Stimulated activated effector memory CD8-positive, alpha-beta T cell treated with anti-CD3 and anti-CD28 coated beads, Interleukin-12 subunit alpha, Interleukin-12 subunit beta, amount 100 ng/mL, for 72 hours (primary cell): ENCODE measurements around the gene GMEB2.
A peak's percentile ranks its signal among the peaks of the same experiment; 100 is the strongest.
"Not testable (repeated sequence)": the region's sequence is repeated elsewhere in the genome, so short reads cannot be mapped to it uniquely, and the experiment has no call there.

Experiments used
- ATAC-seq: fragments of 150-1000 bp; cut with Tn5 transposase; 2 replicates; pipeline ENCODE4 v1.10.0; 2021
- DNase-seq, 2 donors: peaks; one replicate each; pipeline ENCODE4 v3.0.0; 2021 to 2022; ENCODE audit warnings: low spot score in 2 of 2
- H3K27ac Mint-ChIP-seq: one replicate; pipeline ENCODE4 v1.8.0; 2022; ENCODE audit warnings: mild to moderate bottlenecking, mixed read lengths
- H3K36me3 Mint-ChIP-seq: one replicate; pipeline ENCODE4 v1.8.0; 2022; ENCODE audit warnings: mild to moderate bottlenecking, mixed read lengths
- H3K4me1 Mint-ChIP-seq: one replicate; pipeline ENCODE4 v1.8.0; 2022; ENCODE audit warnings: mixed read lengths
- H3K4me3 Mint-ChIP-seq: one replicate; pipeline ENCODE4 v1.8.0; 2022; ENCODE audit warnings: mild to moderate bottlenecking, mixed read lengths
- H3K9me3 Mint-ChIP-seq: one replicate; pipeline ENCODE4 v1.8.0; 2022; ENCODE audit warnings: mixed read lengths

The GMEB2 gene

GRCh38 chr20:63661108-63661507, 34.2 kb upstream of the GMEB2 start:
- ATAC-seq: no peak
- Mint-ChIP-seq H3K9me3 (no peaks in the 10 kb centered on the region), H3K4me1 (peaks cover 26% of the 10 kb centered on the region), H3K4me3 (no peak overlapping the region), H3K36me3 (peaks cover 40% of the 10 kb centered on the region), H3K27ac (no peak overlapping the region)
- no peak for DNase-seq

GRCh38 chr20:63660622-63661021, 33.7 kb upstream of the GMEB2 start:
- H3K4me1 Mint-ChIP-seq: peaks cover 26% of the 10 kb centered on the region
- ATAC-seq (no peak), DNase-seq (no peak)
- H3K27ac Mint-ChIP-seq: no peak overlapping the region
- no peak overlapping the region for H3K4me3 Mint-ChIP-seq
- peaks cover 36% of the 10 kb centered on the region for H3K36me3 Mint-ChIP-seq
- H3K9me3 Mint-ChIP-seq: no peaks in the 10 kb centered on the region

- peaks cover 36% of the 10 kb centered on the region for H3K36me3 Mint-ChIP-seq
- H3K9me3 Mint-ChIP-seq, ATAC-seq, H3K27ac Mint-ChIP-seq, DNase-seq: not testable (repeated sequence)
- H3K4me1 Mint-ChIP-seq: peaks cover 26% of the 10 kb centered on the region
- peak overlapping the region; percentile 94 for H3K4me3 Mint-ChIP-seq
These were observed 33.3 kb upstream of the GMEB2 start for GRCh38 chr20:63660174-63660573.

- peaks cover 33% of the 10 kb centered on the region for H3K4me1 Mint-ChIP-seq
These were observed 32.5 kb upstream of the GMEB2 start for GRCh38 chr20:63659370-63659769.

GRCh38 chr20:63658749-63659187, 31.9 kb upstream of the GMEB2 start:
- DNase-seq: no peak
- Mint-ChIP-seq H3K4me3 (peak overlapping the region; percentile 94), H3K27ac (peak overlapping the region; percentile 96), H3K9me3 (no peaks in the 10 kb centered on the region), H3K36me3 (peaks cover 36% of the 10 kb centered on the region), H3K4me1 (peaks cover 39% of the 10 kb centered on the region)
- peak; percentile 14 for ATAC-seq

More at GRCh38 chr20:63659370-63659769, 32.5 kb upstream of the GMEB2 start:
- no peak for ATAC-seq
- Mint-ChIP-seq H3K4me3 (peak overlapping the region; percentile 94), H3K27ac (no peak overlapping the region), H3K36me3 (peaks cover 36% of the 10 kb centered on the region), H3K9me3 (no peaks in the 10 kb centered on the region)
- no peak for DNase-seq

GRCh38 chr20:63657937-63658748, 31.2 kb upstream of the GMEB2 start, which contains the start of gene RTEL1:
RTEL1 (plus strand) TSS chr20:63658312; CDS start chr20:63659403, 1,091 bp downstream.
- H3K4me1 Mint-ChIP-seq: peaks cover 41% of the 10 kb centered on the region
- ATAC-seq (peak; percentile 87), DNase-seq (peak; percentile 92 to 98)
- peak within 1 kb of the TSS; percentile 96 for H3K27ac Mint-ChIP-seq
- no peaks in the 10 kb centered on the region for H3K9me3 Mint-ChIP-seq
- H3K36me3 Mint-ChIP-seq: peaks cover 36% of the 10 kb centered on the region
- peak within 1 kb of the TSS; percentile 94 for H3K4me3 Mint-ChIP-seq

GRCh38 chr20:63657260-63657936, 30.5 kb upstream of the GMEB2 start:
- no peak for DNase-seq
- Mint-ChIP-seq H3K4me3 (peak overlapping the region; percentile 94), H3K36me3 (peaks cover 33% of the 10 kb centered on the region), H3K27ac (peak overlapping the region; percentile 96), H3K4me1 (peaks cover 40% of the 10 kb centered on the region), H3K9me3 (no peaks in the 10 kb centered on the region)
- ATAC-seq: no peak

- Mint-ChIP-seq H3K4me1 (peaks cover 41% of the 10 kb centered on the region), H3K4me3 (peak overlapping the region; percentile 94), H3K9me3 (no peaks in the 10 kb centered on the region), H3K27ac (peak overlapping the region; percentile 96), H3K36me3 (peaks cover 27% of the 10 kb centered on the region)
- DNase-seq (no peak), ATAC-seq (no peak)
These were observed 29.6 kb upstream of the GMEB2 start for GRCh38 chr20:63656451-63656850.

- H3K36me3 Mint-ChIP-seq: peaks cover 20% of the 10 kb centered on the region
- no peak overlapping the region for H3K4me3 Mint-ChIP-seq
- no peak overlapping the region for H3K27ac Mint-ChIP-seq
- no peak for ATAC-seq
- no peak for DNase-seq
- H3K9me3 Mint-ChIP-seq: no peaks in the 10 kb centered on the region
- peaks cover 48% of the 10 kb centered on the region for H3K4me1 Mint-ChIP-seq
These were observed 28.3 kb upstream of the GMEB2 start for GRCh38 chr20:63655249-63655648.

GRCh38 chr20:63653974-63654668, 27.2 kb upstream of the GMEB2 start:
- no peaks in the 10 kb centered on the region for H3K9me3 Mint-ChIP-seq
- no peak for DNase-seq

GRCh38 chr20:63653041-63653973, 26.4 kb upstream of the GMEB2 start, which contains the start of gene STMN3:
STMN3 (minus strand) TSS chr20:63653424; CDS start chr20:63653345, 79 bp downstream.
- Mint-ChIP-seq H3K27ac (peak within 1 kb of the TSS; percentile 67), H3K4me1 (peaks cover 35% of the 10 kb centered on the region), H3K4me3 (peak within 1 kb of the TSS; percentile 84), H3K9me3 (no peaks in the 10 kb centered on the region), H3K36me3 (peaks cover 10% of the 10 kb centered on the region)
- ATAC-seq (peak; percentile 65), DNase-seq (peak; percentile 63 to 86)

More at GRCh38 chr20:63653974-63654668, 27.2 kb upstream of the GMEB2 start:
- Mint-ChIP-seq H3K4me1 (peaks cover 40% of the 10 kb centered on the region), H3K4me3 (peak overlapping the region; percentile 84), H3K27ac (peak overlapping the region; percentile 67), H3K36me3 (peaks cover 11% of the 10 kb centered on the region)
- ATAC-seq: no peak

- Mint-ChIP-seq H3K9me3 (no peaks in the 10 kb centered on the region), H3K36me3 (peaks cover 5% of the 10 kb centered on the region), H3K4me1 (peaks cover 26% of the 10 kb centered on the region), H3K27ac (no peak overlapping the region), H3K4me3 (peak overlapping the region; percentile 84)
- DNase-seq (peak in 1 of 2 donors; percentile 74), ATAC-seq (peak; percentile 52)
These were observed 25.5 kb upstream of the GMEB2 start for GRCh38 chr20:63652192-63652980.

- Mint-ChIP-seq H3K4me3 (peak overlapping the region; percentile 78), H3K9me3 (no peaks in the 10 kb centered on the region), H3K36me3 (peaks cover 5% of the 10 kb centered on the region), H3K4me1 (peaks cover 26% of the 10 kb centered on the region), H3K27ac (peak overlapping the region; percentile 81)
- peak in 1 of 2 donors; percentile 68 for DNase-seq
- no peak for ATAC-seq
These were observed 25.0 kb upstream of the GMEB2 start for GRCh38 chr20:63651942-63652191.

- ATAC-seq, DNase-seq, H3K36me3 Mint-ChIP-seq, H3K4me3 Mint-ChIP-seq, H3K27ac Mint-ChIP-seq, H3K9me3 Mint-ChIP-seq: not testable (repeated sequence)
- peaks cover 31% of the 10 kb centered on the region for H3K4me1 Mint-ChIP-seq
These were observed 23.6 kb upstream of the GMEB2 start for GRCh38 chr20:63650486-63650885.
